K562 (cell line): ENCODE data around the gene DENND1A. TPM values are rescaled to one million over a fixed set of nuclear protein-coding genes. Genes with fewer than 3 reads are reported as not detected.

Source experiments
- C11orf30 ChIP-seq: fragments of 450-650 bp; IDR thresholded peaks from 2 replicates; pipeline ENCODE4 v1.6.1; 2016; ENCODE audit warnings: low read depth, mild to moderate bottlenecking
- CAMTA2 ChIP-seq: fragments of 250-450 bp; sonication (Bioruptor Pico); conservative IDR thresholded peaks from 2 replicates; pipeline ENCODE4 v1.5.1; 2022
- FOXK1 ChIP-seq: sonication (generic); formaldehyde crosslinking; IDR thresholded peaks from 2 replicates; pipeline ENCODE4 v1.8.0; 2022; ENCODE audit warnings: missing genetic modification reagents, mild to moderate bottlenecking, borderline replicate concordance
- HOXB6 ChIP-seq: fragments of 250-450 bp; sonication (Bioruptor Pico); IDR thresholded peaks from 2 replicates; pipeline ENCODE4 v1.5.1; 2022; ENCODE audit warnings: mild to moderate bottlenecking, borderline replicate concordance
- KDM1A ChIP-seq, 2 experiments: fragments of 450-650 bp; IDR thresholded peaks; 2 replicates each; pipeline ENCODE4 v1.6.1; 2016; ENCODE audit warnings: mild to moderate bottlenecking in 2 of 2
- MAFF ChIP-seq: IDR thresholded peaks from 2 replicates; pipeline ENCODE4 v1.6.1; 2012; ENCODE audit warnings: low read length, improper control_type of control experiment
- NFE2 ChIP-seq: IDR thresholded peaks from 2 replicates; pipeline ENCODE4 v1.6.1; 2014; ENCODE audit warnings: antibody characterized with exemption, low read depth
- NONO ChIP-seq, 2 experiments: fragments of 200-400 bp in 1 of 2; fragments of 450-650 bp in 1 of 2; formaldehyde crosslinking in 1 of 2; IDR thresholded peaks; 2 replicates each; pipeline ENCODE4 v1.6.1; 2017; ENCODE audit warnings: low read depth in 2 of 2, mild to moderate bottlenecking in 2 of 2, moderate library complexity in 2 of 2, low read length in 1 of 2
- TARDBP ChIP-seq: fragments of 450-650 bp; IDR thresholded peaks from 2 replicates; pipeline ENCODE4 v1.6.1; 2016
- TGIF2 ChIP-seq: sonication (generic); formaldehyde crosslinking; IDR thresholded peaks from 2 replicates; pipeline ENCODE4 v1.8.1; 2022; ENCODE audit warnings: mild to moderate bottlenecking, missing genetic modification reagents, moderate library complexity
- ZNF282 ChIP-seq: sonication (generic); formaldehyde crosslinking; IDR thresholded peaks from 2 replicates; pipeline ENCODE4 v1.8.1; 2023; ENCODE audit warnings: missing genetic modification reagents
- ZNF316 ChIP-seq: fragments of 450-650 bp; IDR thresholded peaks from 2 replicates; pipeline ENCODE4 v1.6.1; 2016
- polyA plus RNA-seq, 8 experiments: library from polyadenylated mRNA; depleted of rRNA in 4 of 8; stranded (reverse) in 5 of 8; unstranded in 3 of 8; fragments of >200 nt; fragmentation: Nextera tagmentation in 2 of 8; fragmentation: Illumina TruSeq in 1 of 8; extraction: Ambion mirVana in 2 of 8; extraction: Trizol in 1 of 8; gene quantifications; 2 replicates each; pipeline versions ENCODE4 v1.2.1 to v1.2.3, GENCODE V29; 2011 to 2014; ENCODE audit warnings: inconsistent platforms in 1 of 8, missing spikeins in 1 of 8
- total RNA-seq, 7 experiments: library from RNA; depleted of rRNA in 6 of 7; stranded (reverse); fragments of >200 nt in 6 of 7; fragmentation: Illumina TruSeq in 2 of 7; extraction: Trizol in 2 of 7; gene quantifications; 2 replicates each; pipeline versions ENCODE4 v1.2.1 to v1.2.3, GENCODE V29; 2011 to 2021; ENCODE audit warnings: low replicate concordance in 1 of 7
- TF ChIP-seq, protein P1 (sequence below), 2 experiments: fragments of 450-650 bp; IDR thresholded peaks; 2 replicates each; pipeline ENCODE4 v1.6.1; 2016; ENCODE audit warnings: mild to moderate bottlenecking in 2 of 2, borderline replicate concordance in 1 of 2, low read depth in 1 of 2, moderate library complexity in 1 of 2
- TF ChIP-seq, protein P2 (sequence below): sonication (generic); formaldehyde crosslinking; IDR thresholded peaks from 2 replicates; pipeline ENCODE4 v1.4.0; 2020; ENCODE audit warnings: mild to moderate bottlenecking, missing genetic modification reagents

DENND1A gene
- total and polyA plus RNA-seq, 9 of the 15 experiments (the other 6 are each of a cell fraction or from before 2014, with no cell fraction given) = 7.6 to 29.5 (median 15.7) TPM

DNA sequence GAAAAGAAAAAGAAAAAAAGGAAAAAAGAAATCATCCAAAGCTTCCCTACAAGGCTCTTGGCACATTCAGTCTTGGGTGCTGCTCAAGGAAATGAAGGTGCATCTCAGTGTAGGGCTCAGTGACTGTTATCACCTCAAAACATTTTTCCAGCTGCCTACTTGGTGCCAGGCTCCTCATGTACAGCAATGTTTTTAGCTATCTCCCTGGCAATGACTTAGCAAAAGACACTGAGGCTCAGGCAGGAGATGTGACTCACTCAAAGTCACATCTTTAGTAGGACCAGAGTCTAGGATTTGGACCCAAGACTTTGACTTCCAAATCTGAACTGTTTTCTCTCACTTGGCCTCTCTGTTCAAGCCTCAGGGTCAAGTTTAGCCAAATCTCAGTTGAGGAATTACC lies 309.7 kb downstream of the DENND1A start (continued):
- TF ChIP-seq NONO (IDR thresholded peaks at IDR 0.05; ENCODE audit: low read depth in 2 of 2, low read length in 1 of 2) (no peak), MAFF (peak; percentile 20; the same call in 1 of the 2 replicates), NFE2 (peak; percentile 68), TGIF2 (no peak), ZNF282 (CRISPR knock-in tag) (no peak), TARDBP (no peak), C11orf30 (peak; percentile 51; the same call in 1 of the 2 replicates), ZNF316 (peak; percentile 23; the same call in 1 of the 2 replicates), FOXK1 (CRISPR knock-in tag) (no peak), CAMTA2 (CRISPR knock-in tag) (no peak), KDM1A (IDR thresholded peaks at IDR 0.05) (no peak), HOXB6 (CRISPR knock-in tag) (no peak)
- TF ChIP-seq, protein P1, sequence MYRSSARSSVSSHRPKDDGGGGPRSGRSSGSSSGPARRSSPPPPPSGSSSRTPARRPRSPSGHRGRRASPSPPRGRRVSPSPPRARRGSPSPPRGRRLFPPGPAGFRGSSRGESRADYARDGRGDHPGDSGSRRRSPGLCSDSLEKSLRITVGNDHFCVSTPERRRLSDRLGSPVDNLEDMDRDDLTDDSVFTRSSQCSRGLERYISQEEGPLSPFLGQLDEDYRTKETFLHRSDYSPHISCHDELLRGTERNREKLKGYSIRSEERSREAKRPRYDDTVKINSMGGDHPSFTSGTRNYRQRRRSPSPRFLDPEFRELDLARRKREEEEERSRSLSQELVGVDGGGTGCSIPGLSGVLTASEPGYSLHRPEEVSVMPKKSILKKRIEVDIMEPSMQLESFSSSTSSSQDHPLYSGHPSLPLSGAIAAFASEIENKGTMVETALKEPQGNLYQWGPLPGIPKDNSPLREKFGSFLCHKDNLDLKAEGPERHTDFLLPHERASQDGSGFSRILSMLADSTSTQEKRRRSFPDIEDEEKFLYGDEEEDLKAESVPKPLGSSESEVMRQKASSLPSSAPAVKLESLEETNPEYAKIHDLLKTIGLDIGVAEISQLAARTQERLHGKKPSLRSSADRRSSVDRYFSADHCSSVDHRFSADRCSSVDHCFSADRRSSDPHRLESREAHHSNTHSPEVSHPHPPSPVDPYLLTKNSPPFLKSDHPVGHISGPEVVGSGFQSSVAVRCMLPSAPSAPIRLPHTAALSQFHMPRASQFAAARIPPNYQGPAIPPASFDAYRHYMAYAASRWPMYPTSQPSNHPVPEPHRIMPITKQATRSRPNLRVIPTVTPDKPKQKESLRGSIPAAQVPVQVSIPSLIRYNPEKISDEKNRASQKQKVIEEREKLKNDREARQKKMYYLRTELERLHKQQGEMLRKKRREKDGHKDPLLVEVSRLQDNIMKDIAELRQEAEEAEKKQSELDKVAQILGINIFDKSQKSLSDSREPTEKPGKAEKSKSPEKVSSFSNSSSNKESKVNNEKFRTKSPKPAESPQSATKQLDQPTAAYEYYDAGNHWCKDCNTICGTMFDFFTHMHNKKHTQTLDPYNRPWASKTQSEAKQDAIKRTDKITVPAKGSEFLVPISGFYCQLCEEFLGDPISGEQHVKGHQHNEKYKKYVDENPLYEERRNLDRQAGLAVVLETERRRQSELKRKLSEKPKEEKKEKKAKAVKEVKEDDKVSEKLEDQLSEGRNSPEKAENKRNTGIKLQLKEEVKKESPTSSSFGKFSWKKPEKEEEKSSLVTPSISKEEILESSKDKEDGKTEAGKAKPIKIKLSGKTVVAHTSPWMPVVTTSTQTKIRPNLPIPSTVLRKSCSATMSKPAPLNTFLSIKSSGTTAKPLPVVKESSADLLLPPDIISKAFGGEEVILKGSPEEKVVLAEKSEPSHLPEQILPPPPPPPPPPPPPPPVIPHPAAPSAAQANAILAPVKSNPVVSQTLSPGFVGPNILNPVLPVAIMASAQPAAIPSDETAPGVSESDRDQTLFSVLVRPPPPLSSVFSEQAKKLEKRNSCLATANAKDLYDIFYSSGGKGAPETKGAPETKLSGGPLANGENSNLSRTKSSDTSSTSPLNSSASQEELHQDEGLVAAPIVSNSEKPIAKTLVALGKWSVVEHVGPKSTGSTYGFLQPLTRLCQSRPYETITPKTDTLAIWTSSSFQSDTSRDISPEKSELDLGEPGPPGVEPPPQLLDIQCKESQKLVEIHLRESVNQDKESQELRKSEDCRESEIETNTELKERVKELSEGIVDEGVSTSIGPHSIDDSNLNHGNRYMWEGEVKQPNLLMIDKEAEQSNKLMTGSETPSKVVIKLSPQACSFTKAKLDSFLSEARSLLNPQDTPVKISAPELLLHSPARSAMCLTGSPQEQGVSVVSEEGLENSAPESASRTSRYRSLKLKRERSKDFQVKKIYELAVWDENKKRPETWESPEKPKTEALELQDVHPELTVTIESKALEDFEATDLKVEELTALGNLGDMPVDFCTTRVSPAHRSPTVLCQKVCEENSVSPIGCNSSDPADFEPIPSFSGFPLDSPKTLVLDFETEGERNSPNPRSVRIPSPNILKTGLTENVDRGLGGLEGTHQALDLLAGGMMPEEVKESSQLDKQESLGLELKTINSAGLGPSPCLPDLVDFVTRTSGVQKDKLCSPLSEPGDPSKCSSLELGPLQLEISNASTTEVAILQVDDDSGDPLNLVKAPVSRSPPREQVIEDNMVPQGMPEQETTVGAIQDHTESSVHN (IDR thresholded peaks at IDR 0.05; ENCODE audit: borderline replicate concordance in 1 of 2, low read depth in 1 of 2) = no peak
- TF ChIP-seq, protein P2, sequence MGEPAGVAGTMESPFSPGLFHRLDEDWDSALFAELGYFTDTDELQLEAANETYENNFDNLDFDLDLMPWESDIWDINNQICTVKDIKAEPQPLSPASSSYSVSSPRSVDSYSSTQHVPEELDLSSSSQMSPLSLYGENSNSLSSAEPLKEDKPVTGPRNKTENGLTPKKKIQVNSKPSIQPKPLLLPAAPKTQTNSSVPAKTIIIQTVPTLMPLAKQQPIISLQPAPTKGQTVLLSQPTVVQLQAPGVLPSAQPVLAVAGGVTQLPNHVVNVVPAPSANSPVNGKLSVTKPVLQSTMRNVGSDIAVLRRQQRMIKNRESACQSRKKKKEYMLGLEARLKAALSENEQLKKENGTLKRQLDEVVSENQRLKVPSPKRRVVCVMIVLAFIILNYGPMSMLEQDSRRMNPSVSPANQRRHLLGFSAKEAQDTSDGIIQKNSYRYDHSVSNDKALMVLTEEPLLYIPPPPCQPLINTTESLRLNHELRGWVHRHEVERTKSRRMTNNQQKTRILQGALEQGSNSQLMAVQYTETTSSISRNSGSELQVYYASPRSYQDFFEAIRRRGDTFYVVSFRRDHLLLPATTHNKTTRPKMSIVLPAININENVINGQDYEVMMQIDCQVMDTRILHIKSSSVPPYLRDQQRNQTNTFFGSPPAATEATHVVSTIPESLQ (CRISPR knock-in tag) = no peak
